ENCODE results near the gene LRTM2. TPM values are rescaled to one million over a fixed set of nuclear protein-coding genes. Genes with fewer than 3 reads are reported as not detected.

The LRTM2 gene
- total RNA-seq, 1 donor = not detected

DNA sequence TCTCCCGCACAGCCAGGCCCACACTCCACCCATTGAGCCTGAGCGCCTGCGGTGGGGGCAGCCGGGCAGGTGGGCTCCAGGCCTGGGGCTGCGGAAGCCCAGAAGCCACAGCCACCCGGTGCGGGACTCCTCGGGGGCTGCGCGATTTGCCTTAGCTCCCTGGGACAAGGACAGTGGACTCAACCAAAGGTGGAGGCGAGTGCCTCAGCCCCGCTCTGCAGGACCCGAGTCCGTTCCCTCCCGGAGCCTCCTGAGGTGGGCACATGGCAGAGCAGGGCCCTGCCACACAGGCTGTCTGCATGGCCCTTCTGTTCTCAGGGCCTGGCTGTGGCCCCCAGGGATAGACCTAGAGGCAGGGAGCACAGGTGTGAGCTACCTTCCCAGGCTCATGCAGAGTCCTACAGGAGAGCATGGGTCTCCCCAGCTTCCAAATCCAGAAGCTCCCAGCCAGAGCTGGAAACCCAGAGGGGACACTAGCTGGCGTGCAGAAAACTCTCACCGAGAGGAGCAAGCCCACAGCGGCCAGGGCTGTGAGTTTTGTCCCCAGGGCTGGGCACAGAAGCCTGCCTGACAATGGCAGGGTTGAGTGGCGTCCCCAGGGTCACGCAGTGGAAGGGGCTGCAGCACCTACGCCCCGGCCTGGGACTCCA lies 22.2 kb upstream of the LRTM2 start:
- Histone ChIP-seq H3K36me3 (ENCODE audit: insufficient read depth, low read length) (no peaks in the 10 kb centered on the region), H4K20me1 (ENCODE audit: insufficient read depth, low read length) (no peaks in the 10 kb centered on the region), H3K27ac (ENCODE audit: low read depth, low read length) (no peak overlapping the region), H3K4me1 (ENCODE audit: insufficient read depth, low read length) (peaks cover 28% of the 10 kb centered on the region), H3K4me2 (ENCODE audit: insufficient read depth, low read length) (no peak overlapping the region), H3K79me2 (ENCODE audit: insufficient read depth, low read length) (no peaks in the 10 kb centered on the region), H3K4me3 (ENCODE audit: insufficient read depth, low read length) (no peak overlapping the region), H3K9me3 (ENCODE audit: low read depth, low read length) (no peaks in the 10 kb centered on the region), H3K27me3 (ENCODE audit: insufficient read depth, low read length) (peaks cover 4% of the 10 kb centered on the region), H2AFZ (ENCODE audit: low read length) (no peak overlapping the region)
- DNase-seq (ENCODE audit: insufficient read length, low spot score, missing footprints) = no peak
- TF ChIP-seq, protein P1, sequence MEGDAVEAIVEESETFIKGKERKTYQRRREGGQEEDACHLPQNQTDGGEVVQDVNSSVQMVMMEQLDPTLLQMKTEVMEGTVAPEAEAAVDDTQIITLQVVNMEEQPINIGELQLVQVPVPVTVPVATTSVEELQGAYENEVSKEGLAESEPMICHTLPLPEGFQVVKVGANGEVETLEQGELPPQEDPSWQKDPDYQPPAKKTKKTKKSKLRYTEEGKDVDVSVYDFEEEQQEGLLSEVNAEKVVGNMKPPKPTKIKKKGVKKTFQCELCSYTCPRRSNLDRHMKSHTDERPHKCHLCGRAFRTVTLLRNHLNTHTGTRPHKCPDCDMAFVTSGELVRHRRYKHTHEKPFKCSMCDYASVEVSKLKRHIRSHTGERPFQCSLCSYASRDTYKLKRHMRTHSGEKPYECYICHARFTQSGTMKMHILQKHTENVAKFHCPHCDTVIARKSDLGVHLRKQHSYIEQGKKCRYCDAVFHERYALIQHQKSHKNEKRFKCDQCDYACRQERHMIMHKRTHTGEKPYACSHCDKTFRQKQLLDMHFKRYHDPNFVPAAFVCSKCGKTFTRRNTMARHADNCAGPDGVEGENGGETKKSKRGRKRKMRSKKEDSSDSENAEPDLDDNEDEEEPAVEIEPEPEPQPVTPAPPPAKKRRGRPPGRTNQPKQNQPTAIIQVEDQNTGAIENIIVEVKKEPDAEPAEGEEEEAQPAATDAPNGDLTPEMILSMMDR (IDR thresholded peaks at IDR 0.05; ENCODE audit: extremely low read depth, low read depth, low read length) = no peak

GRCh38 chr12:1798641-1799020 lies 21.7 kb upstream of the LRTM2 start:
- peaks cover 4% of the 10 kb centered on the region for H3K27me3 ChIP-seq (ENCODE audit: insufficient read depth, low read length)
- no peak overlapping the region for H2AFZ ChIP-seq (ENCODE audit: low read length)
- H3K9me3 ChIP-seq (ENCODE audit: low read depth, low read length) = no peaks in the 10 kb centered on the region
- H4K20me1 ChIP-seq (ENCODE audit: insufficient read depth, low read length) = no peaks in the 10 kb centered on the region
- peaks cover 28% of the 10 kb centered on the region for H3K4me1 ChIP-seq (ENCODE audit: insufficient read depth, low read length)
- no peaks in the 10 kb centered on the region for H3K36me3 ChIP-seq (ENCODE audit: insufficient read depth, low read length)
- TF ChIP-seq, protein P1 (IDR thresholded peaks at IDR 0.05; ENCODE audit: extremely low read depth, low read depth, low read length) = no peak
- DNase-seq (ENCODE audit: insufficient read length, low spot score, missing footprints) = no peak
- no peak overlapping the region for H3K27ac ChIP-seq (ENCODE audit: low read depth, low read length)
- no peak overlapping the region for H3K4me2 ChIP-seq (ENCODE audit: insufficient read depth, low read length)
- no peaks in the 10 kb centered on the region for H3K79me2 ChIP-seq (ENCODE audit: insufficient read depth, low read length)
- no peak overlapping the region for H3K4me3 ChIP-seq (ENCODE audit: insufficient read depth, low read length)

GRCh38 chr12:1799051-1799881 lies 21.1 kb upstream of the LRTM2 start:
- H3K79me2 ChIP-seq (ENCODE audit: insufficient read depth, low read length) = no peaks in the 10 kb centered on the region
- no peaks in the 10 kb centered on the region for H4K20me1 ChIP-seq (ENCODE audit: insufficient read depth, low read length)
- no peak for DNase-seq (ENCODE audit: insufficient read length, low spot score, missing footprints)
- H3K9me3 ChIP-seq (ENCODE audit: low read depth, low read length) = no peaks in the 10 kb centered on the region
- peaks cover 4% of the 10 kb centered on the region for H3K27me3 ChIP-seq (ENCODE audit: insufficient read depth, low read length)
- no peak overlapping the region for H3K27ac ChIP-seq (ENCODE audit: low read depth, low read length)
- no peak overlapping the region for H3K4me2 ChIP-seq (ENCODE audit: insufficient read depth, low read length)
- TF ChIP-seq, protein P1 (IDR thresholded peaks at IDR 0.05; ENCODE audit: extremely low read depth, low read depth, low read length) = no peak
- H3K4me3 ChIP-seq (ENCODE audit: insufficient read depth, low read length) = no peak overlapping the region
- no peaks in the 10 kb centered on the region for H3K36me3 ChIP-seq (ENCODE audit: insufficient read depth, low read length)
- H3K4me1 ChIP-seq (ENCODE audit: insufficient read depth, low read length) = peaks cover 28% of the 10 kb centered on the region
- H2AFZ ChIP-seq (ENCODE audit: low read length) = no peak overlapping the region

DNA sequence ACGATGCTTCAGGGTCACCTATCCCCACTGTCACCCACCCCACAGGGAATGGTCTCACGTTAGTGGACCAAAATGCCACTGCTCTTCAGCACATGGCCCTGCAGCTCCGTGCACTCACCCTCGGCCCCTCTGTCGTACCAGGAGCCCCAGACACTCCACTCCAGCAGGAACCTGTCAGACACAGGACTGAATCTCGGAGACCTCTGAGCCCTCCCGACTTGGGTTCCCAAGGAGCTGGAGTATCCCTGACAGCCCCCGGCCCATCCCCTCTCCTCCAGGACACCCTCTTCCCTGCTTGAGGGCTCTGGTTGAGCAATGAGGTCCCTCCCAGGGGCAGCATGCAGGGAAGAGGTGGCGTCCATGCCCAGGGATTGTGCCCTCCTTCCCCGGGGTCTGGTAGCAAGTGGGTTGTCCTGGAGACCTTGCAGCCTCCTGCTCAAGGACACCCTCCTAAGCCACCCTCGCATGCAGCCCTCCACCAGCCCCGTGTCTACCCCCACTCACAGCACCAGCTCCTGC lies 20.4 kb upstream of the LRTM2 start:
- Histone ChIP-seq H3K27ac (ENCODE audit: low read depth, low read length) (no peak overlapping the region), H3K9me3 (ENCODE audit: low read depth, low read length) (no peaks in the 10 kb centered on the region), H3K4me2 (ENCODE audit: insufficient read depth, low read length) (no peak overlapping the region), H2AFZ (ENCODE audit: low read length) (no peak overlapping the region), H3K79me2 (ENCODE audit: insufficient read depth, low read length) (no peaks in the 10 kb centered on the region), H3K4me1 (ENCODE audit: insufficient read depth, low read length) (peaks cover 31% of the 10 kb centered on the region), H3K27me3 (ENCODE audit: insufficient read depth, low read length) (peaks cover 4% of the 10 kb centered on the region), H4K20me1 (ENCODE audit: insufficient read depth, low read length) (no peaks in the 10 kb centered on the region), H3K4me3 (ENCODE audit: insufficient read depth, low read length) (no peak overlapping the region), H3K36me3 (ENCODE audit: insufficient read depth, low read length) (no peaks in the 10 kb centered on the region)
- TF ChIP-seq, protein P1 (IDR thresholded peaks at IDR 0.05; ENCODE audit: extremely low read depth, low read depth, low read length) = no peak
- no peak for DNase-seq (ENCODE audit: insufficient read length, low spot score, missing footprints)

Data from osteoblast (primary cell).